RPMI8226 (cell line): ENCODE results near the gene USH2A.

Experiments used
- DNase-seq: peaks from one replicate; pipeline ENCODE4 v3.0.0-alpha.2; 2015

The USH2A gene

DNA sequence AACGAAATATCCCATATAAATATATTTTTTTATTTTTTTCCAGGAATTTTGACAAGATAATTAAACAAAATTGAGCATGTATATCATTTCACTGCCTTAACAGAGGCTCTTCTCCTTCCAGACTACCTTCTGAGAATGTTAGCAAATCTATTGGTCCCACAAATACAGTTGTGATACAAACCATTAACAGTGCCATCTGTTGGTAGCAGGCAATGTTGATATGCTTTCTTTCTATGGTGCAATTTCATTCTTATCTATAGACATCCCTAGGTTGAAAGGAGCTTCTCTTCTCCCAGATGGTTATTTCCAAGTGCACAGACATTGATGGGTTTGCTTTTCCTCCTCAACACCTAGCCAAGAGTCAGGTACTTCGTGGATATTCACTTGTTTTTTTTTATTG lies 303.6 kb downstream of the USH2A start:
- DNase-seq, result peak; percentile 20

- no peak for DNase-seq
These were observed 309.1 kb downstream of the USH2A start for GRCh38 chr1:216114180-216114579.

DNA sequence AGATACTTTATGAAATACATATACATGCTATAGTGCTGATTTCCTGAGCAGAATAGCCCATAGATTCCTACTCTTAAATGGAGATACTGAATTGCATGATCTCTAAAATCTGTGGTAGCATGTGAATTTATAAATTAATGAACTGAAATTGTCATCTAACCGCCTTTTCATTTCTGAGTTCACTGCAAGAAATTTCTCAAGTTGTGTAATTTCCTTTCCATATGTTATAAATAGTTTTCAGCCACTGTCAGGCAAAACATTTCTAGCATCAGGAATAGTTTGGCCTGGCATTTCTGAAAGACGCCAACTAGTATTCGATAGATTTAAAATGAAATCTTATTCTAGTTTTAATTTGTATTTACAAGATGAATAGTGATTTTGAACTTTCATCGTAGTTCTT lies 310.1 kb downstream of the USH2A start:
- DNase-seq, result no peak

DNA sequence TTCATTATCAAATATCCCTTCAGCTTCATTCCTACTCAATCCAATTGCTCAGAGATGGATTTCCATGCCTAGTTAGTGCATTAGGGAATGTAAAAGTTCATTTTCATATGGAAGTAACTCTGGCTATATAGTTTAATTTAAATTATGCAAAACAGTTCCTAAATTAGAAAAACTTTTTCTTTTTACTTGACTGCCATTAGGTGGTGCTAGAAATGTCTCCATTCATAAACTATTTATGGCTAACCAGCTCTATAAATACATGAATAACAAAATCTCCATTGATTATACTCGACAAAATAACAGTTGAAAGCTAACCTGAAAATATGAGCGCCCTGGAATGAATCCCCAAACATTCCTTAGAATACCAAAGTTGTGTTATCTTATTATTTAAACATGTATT lies 311.4 kb downstream of the USH2A start:
- no peak for DNase-seq

- DNase-seq, result no peak
These were observed 327.8 kb downstream of the USH2A start for GRCh38 chr1:216095400-216095799.

GRCh38 chr1:216090556-216090955 lies 332.7 kb downstream of the USH2A start:
- DNase-seq, result no peak

- DNase-seq, result no peak
These were observed 336.6 kb downstream of the USH2A start for GRCh38 chr1:216086678-216087077.

GRCh38 chr1:216081445-216081844 lies 341.8 kb downstream of the USH2A start:
- DNase-seq, result no peak

- DNase-seq, result no peak
These were observed 346.5 kb downstream of the USH2A start for GRCh38 chr1:216076751-216077150.

GRCh38 chr1:216075339-216075738 lies 347.9 kb downstream of the USH2A start:
- DNase-seq, result no peak

- no peak for DNase-seq
These were observed 349.3 kb downstream of the USH2A start for GRCh38 chr1:216073793-216074595.

- DNase-seq, result no peak
These were observed 352.0 kb downstream of the USH2A start for GRCh38 chr1:216071262-216071661.

DNA sequence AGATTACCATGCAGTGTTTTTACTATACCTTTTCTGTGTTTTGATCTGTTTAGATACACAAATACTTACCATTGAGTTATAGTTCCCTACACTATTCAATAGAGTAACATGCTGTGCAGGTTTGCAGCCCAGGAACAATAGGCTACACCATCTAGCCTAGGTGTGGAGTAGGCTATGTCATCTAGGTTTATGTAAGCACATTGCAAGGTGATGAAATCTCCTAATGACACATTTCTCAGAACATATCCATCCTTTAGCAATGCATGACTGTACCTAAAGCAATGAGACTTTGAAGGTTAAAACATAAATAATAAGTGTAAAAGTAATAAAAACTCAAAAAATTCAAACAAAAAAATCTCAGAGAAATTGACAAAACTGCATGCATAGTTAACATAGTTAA lies 358.6 kb downstream of the USH2A start:
- no peak for DNase-seq

DNA sequence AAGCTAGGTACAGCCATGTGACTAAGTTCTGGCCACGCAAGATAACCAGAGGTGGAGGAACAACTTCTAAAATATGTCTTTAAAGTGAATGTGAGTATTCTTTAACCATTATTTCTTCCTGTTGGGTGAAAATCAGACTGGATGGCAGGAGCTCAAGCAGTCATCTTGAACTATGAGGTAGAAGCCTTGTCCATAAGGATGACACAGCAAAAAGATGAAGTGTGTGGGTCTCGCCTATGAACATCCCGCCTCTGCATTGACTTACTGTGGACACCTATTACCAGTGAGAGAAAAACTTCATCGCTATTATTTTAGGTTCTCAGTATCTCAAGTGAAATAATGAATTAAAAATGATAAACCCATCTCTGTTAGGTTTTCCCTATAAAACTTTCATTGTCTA lies 365.3 kb downstream of the USH2A start:
- no peak for DNase-seq

DNA sequence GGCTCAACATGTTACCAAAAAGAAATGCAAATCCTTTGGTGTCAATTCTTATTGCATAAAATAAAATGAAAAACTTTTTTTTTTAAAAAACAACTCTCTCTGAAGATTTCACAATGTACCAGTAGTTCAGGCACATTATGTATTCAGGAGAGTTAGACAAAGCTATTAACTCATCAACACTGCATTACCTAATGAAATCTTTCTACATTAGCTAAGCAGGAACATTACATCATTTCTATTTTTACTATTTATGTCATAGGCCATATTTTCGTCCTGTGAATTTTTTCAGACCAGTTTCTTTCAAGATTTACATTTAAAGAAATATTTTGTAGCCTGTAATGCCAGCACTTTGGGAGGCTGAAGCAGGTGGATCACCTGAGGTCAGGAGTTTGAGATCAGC lies 366.2 kb downstream of the USH2A start:
- no peak for DNase-seq

GRCh38 chr1:216055004-216055403 lies 368.2 kb downstream of the USH2A start:
- DNase-seq, result no peak

- no peak for DNase-seq
These were observed 368.6 kb downstream of the USH2A start for GRCh38 chr1:216054600-216054999.

DNA sequence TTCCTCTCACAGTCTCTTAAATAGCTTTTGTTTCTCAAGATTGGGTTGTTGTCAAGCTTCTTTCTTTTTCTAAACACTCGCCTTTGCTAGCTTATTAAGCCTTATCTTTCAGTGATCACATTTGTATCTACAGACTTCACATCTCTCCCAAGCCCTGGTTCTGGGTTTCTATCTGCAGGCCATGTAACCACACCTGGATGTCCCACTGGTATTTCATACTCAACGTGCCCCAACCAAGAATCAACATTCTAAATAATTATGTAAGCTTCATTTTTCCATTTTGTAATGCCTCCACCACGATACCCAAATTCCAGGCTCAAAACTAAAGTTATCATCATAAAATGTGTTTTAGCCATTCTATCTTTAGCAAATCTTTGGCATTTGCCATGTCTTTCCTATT lies 372.2 kb downstream of the USH2A start:
- no peak for DNase-seq

DNA sequence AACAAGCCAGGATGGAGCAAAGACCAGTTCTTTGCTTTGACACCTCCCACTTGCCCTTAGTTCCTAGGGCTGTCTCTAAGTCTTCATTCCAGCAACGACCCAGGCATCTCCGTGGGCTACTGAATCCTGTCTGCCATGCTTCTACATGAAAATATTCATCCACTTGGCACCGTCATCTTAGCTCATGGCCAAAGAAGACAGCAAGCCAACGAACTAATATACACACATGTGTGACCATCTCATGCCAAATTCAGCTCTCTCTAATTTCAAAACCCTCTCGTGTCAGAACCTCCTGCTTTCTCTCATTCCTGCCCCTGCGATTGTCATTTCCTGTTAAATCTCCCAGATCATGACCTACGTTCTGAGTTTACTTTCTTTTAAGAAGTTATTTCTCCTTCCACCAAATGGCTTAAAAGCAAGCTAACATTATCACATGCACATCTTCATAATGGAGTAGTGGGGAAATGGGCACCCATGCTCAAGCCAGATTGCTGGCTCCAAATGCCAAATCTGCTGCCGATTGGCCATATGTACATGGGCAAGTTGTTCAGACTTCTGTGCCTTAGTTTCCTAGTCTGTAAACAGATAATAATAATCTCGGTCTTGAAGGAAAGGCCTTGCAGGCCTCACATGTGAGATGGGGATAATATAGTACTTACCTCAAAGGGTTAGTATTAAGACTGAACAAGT lies 373.4 kb downstream of the USH2A start:
- DNase-seq, result no peak

DNA sequence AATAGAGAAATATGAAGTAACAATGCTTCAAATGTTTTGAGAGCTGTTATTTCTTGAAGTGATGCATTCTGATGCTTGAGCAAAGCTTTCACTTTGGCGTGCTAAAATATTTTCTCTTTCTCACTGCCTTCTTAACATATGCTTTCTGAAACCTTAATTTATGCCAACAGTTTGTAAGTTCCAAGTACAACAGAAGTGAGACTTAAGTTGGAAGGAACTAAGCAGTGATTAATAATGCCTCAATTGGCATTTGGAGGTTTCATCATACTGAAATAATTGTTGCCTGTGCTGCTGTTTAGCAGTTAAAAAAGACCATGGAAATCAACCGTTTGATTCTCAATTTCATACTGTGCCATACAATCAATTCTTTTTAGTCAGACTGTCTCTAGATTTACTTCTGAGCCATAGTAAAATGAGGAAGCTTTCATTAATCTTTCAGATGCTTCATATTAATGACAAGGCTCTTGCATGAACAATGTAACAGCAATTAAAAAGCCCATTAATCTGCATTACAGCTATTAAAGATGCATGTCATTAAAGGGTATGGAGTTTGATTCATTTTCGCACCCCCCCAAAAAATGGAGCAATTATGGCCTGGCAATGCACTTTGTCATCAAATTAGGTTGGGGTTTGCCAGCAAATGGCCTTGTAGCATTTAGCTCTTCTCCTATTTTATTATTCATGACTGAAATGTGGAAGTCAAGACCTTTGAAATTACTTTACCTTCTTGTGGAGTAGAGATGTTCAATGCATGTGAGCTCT lies 375.3 kb downstream of the USH2A start:
- DNase-seq, result no peak

- DNase-seq, result no peak
These were observed 376.9 kb downstream of the USH2A start for GRCh38 chr1:216046336-216046735.

- no peak for DNase-seq
These were observed 377.8 kb downstream of the USH2A start for GRCh38 chr1:216045400-216045799.

GRCh38 chr1:216044538-216044937 lies 378.7 kb downstream of the USH2A start:
- DNase-seq, result no peak

DNA sequence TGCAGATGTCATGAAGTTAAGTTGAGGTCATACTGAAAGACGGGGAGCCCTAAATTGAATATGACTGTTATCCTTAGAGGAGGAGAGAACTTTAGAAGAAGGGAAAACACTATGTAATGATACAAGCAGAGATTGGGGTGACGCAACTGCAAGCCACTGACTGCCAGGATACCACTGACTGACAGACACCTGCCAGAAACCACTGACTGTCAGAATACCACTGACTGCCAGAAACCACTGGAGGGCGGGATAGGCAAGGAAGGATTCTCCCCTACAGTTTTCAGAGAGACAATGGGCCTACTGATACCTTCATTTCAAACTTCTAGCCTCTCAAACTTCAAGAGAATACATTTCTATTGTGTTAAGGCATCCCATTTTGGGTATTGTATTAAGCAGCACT lies 388.7 kb downstream of the USH2A start:
- no peak for DNase-seq
